HG03565 (cell line): ENCODE measurements around the gene CENPP.

Source experiments
- ATAC-seq: cut with Tn5 transposase; IDR thresholded peaks from one replicate; pipeline ENCODE4 v1.9.1; 2021; ENCODE audit warnings: mild to moderate bottlenecking, moderate library complexity; ENCODE audit not compliant: unreplicated experiment

The CENPP gene

GRCh38 chr9:92668746-92669526 is 343.2 kb downstream of the CENPP start:
- ATAC-seq, result no peak

GRCh38 chr9:92669527-92669889 is 343.8 kb downstream of the CENPP start:
- no peak for ATAC-seq
